Amniotic epithelial cell (primary cell): ENCODE measurements around the gene EVI2A.
"Not testable (repeated sequence)": the region's sequence is repeated elsewhere in the genome, so short reads cannot be mapped to it uniquely, and the experiment has no call there.

ENCODE experiments used
- DNase-seq: peaks from one replicate; pipeline ENCODE4 v3.0.0-alpha.2; 2010; ENCODE audit warnings: low read depth

EVI2A gene

GRCh38 chr17:31312223-31312622 lies 9.2 kb downstream of the EVI2A start:
- DNase-seq: not testable (repeated sequence)

- DNase-seq: no peak
Measured at GRCh38 chr17:31311526-31311925, 9.9 kb downstream of the EVI2A start.

- DNase-seq: no peak
Measured at GRCh38 chr17:31310886-31311285, 10.5 kb downstream of the EVI2A start.

- no peak for DNase-seq
Measured at GRCh38 chr17:31310260-31310659, 11.2 kb downstream of the EVI2A start.

- DNase-seq: no peak
Measured at GRCh38 chr17:31309556-31309955, 11.9 kb downstream of the EVI2A start.

- DNase-seq: no peak
Measured at GRCh38 chr17:31308372-31309334, 12.8 kb downstream of the EVI2A start.

- DNase-seq: no peak
Measured at GRCh38 chr17:31307640-31308039, 13.8 kb downstream of the EVI2A start.

GRCh38 chr17:31299624-31300023 lies 21.8 kb downstream of the EVI2A start:
- no peak for DNase-seq

- DNase-seq: no peak
Measured at GRCh38 chr17:31297090-31297489, 24.3 kb downstream of the EVI2A start, which contains the start of gene OMG. TSS of gene OMG (minus strand) at chr17:31297239. CDS start at chr17:31296331, 908 bp downstream.

GRCh38 chr17:31296142-31296541 lies 25.3 kb downstream of the EVI2A start:
- DNase-seq: no peak

- no peak for DNase-seq
Measured at GRCh38 chr17:31295489-31295871, 25.9 kb downstream of the EVI2A start.

- DNase-seq: peak; percentile 77
Measured at GRCh38 chr17:31294820-31295488, 26.5 kb downstream of the EVI2A start.

GRCh38 chr17:31294231-31294630 lies 27.2 kb downstream of the EVI2A start:
- no peak for DNase-seq

GRCh38 chr17:31293581-31293980 lies 27.8 kb downstream of the EVI2A start:
- DNase-seq: no peak

GRCh38 chr17:31291820-31292219 lies 29.6 kb downstream of the EVI2A start:
- DNase-seq: peak; percentile 36

- no peak for DNase-seq
Measured at GRCh38 chr17:31289790-31290189, 31.6 kb downstream of the EVI2A start.

GRCh38 chr17:31287932-31288331 lies 33.5 kb downstream of the EVI2A start:
- not testable (repeated sequence) for DNase-seq

- no peak for DNase-seq
Measured at GRCh38 chr17:31286587-31286986, 34.8 kb downstream of the EVI2A start.

- peak; percentile 65 for DNase-seq
Measured at GRCh38 chr17:31283841-31284240, 37.6 kb downstream of the EVI2A start.

- DNase-seq: no peak
Measured at GRCh38 chr17:31281061-31281460, 40.4 kb downstream of the EVI2A start.

- DNase-seq: no peak
Measured at GRCh38 chr17:31279401-31279800, 42.0 kb downstream of the EVI2A start.

GRCh38 chr17:31275116-31275515 lies 46.3 kb downstream of the EVI2A start:
- DNase-seq: peak; percentile 46

GRCh38 chr17:31274252-31274651 lies 47.2 kb downstream of the EVI2A start:
- DNase-seq: peak; percentile 87
